Fibroblast of lung (primary cell): ENCODE results near the gene RETREG2.

Experiments used
- EZH2 ChIP-seq: IDR thresholded peaks from 2 replicates; pipeline ENCODE4 v1.5.1; 2012; ENCODE audit warnings: low read length, control low read depth, mild to moderate bottlenecking; ENCODE audit errors: missing control alignments
- TF ChIP-seq, protein P1 (sequence below), 2 donors: IDR thresholded peaks in 1 of 2; conservative IDR thresholded peaks in 1 of 2; 1 replicate in 1 of 2; 2 replicates in 1 of 2; pipeline ENCODE4 v1.5.1; 2011 to 2012; ENCODE audit warnings: low read length in 2 of 2, control low read depth in 1 of 2, inconsistent platforms in 1 of 2, low read depth in 1 of 2, mild to moderate bottlenecking in 1 of 2

DNA sequence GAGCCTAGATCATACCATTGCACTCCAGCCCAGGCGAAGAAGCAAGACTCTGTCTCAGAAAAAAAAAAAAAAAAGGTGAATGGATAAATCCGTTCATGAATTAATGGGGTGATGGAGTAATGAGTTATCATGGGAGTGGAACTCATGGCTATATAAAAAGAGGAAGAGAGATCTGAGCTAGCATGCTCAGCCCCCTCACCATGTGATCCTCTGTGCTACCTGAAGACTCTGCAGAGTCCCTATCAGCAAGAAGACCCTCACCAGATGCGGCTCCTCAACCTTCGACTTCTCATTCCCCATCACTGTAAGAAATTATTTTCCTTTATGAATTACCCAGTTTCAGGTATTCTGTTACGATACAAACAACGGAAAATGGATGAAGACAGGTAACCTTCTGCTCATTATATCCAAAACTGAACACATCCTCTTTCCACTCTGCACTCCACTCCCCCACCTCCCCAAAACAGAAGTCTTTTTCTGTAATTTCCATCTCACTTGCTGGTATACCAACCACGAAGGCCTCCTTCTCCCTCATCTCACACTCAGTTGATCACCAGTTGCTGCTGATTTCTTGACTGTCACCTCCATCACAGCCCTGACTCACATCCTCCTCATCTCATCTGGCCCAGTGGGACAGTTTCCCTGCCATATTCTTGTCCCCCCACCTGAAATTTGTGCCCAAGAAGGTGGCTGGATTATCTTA lies 8.8 kb downstream of the RETREG2 start:
- TF ChIP-seq, protein P1, sequence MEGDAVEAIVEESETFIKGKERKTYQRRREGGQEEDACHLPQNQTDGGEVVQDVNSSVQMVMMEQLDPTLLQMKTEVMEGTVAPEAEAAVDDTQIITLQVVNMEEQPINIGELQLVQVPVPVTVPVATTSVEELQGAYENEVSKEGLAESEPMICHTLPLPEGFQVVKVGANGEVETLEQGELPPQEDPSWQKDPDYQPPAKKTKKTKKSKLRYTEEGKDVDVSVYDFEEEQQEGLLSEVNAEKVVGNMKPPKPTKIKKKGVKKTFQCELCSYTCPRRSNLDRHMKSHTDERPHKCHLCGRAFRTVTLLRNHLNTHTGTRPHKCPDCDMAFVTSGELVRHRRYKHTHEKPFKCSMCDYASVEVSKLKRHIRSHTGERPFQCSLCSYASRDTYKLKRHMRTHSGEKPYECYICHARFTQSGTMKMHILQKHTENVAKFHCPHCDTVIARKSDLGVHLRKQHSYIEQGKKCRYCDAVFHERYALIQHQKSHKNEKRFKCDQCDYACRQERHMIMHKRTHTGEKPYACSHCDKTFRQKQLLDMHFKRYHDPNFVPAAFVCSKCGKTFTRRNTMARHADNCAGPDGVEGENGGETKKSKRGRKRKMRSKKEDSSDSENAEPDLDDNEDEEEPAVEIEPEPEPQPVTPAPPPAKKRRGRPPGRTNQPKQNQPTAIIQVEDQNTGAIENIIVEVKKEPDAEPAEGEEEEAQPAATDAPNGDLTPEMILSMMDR (conservative IDR thresholded peaks at IDR 0.05 in 1 of 2, IDR thresholded peaks at IDR 0.05 in 1 of 2; ENCODE audit: low read depth in 1 of 2, low read length in 2 of 2): no peak
- TF ChIP-seq EZH2: no peak
